KMS-11 (cell line): ENCODE results near the gene IL34.

Experiments used
- H2AFZ ChIP-seq: fragments of 200-600 bp; sonication (generic); 2 replicates; pipeline ENCODE4 v1.6.1; 2016; ENCODE audit warnings: antibody characterized with exemption, mixed run types, low read depth
- H3K27ac ChIP-seq: fragments of 200-600 bp; sonication (generic); 2 replicates; pipeline ENCODE4 v1.6.1; 2016; ENCODE audit warnings: mild to moderate bottlenecking, mixed run types
- H3K27me3 ChIP-seq: fragments of 200-600 bp; sonication (generic); 2 replicates; pipeline ENCODE4 v1.6.1; 2017; ENCODE audit warnings: mild to moderate bottlenecking, low read depth, mixed run types, moderate library complexity; ENCODE audit not compliant: insufficient read depth
- H3K36me3 ChIP-seq: fragments of 200-600 bp; sonication (generic); 2 replicates; pipeline ENCODE4 v1.6.1; 2017; ENCODE audit warnings: mild to moderate bottlenecking, mixed run types; ENCODE audit not compliant: insufficient read depth
- H3K4me1 ChIP-seq: fragments of 200-600 bp; sonication (generic); 2 replicates; pipeline ENCODE4 v1.6.1; 2016; ENCODE audit warnings: mild to moderate bottlenecking, low read depth, mixed run types; ENCODE audit not compliant: poor library complexity, severe bottlenecking
- H3K4me2 ChIP-seq: fragments of 200-600 bp; sonication (generic); 2 replicates; pipeline ENCODE4 v1.7.0; 2016; ENCODE audit warnings: mild to moderate bottlenecking, mixed run types
- H3K4me3 ChIP-seq: fragments of 200-600 bp; sonication (generic); IDR thresholded peaks from 2 replicates; pipeline ENCODE4 v1.6.1; 2017; ENCODE audit warnings: low read depth, low read length, mixed read lengths; ENCODE audit not compliant: insufficient read depth
- H3K79me2 ChIP-seq: fragments of 200-600 bp; sonication (generic); 2 replicates; pipeline ENCODE4 v1.6.1; 2016; ENCODE audit warnings: low read depth, mixed run types; ENCODE audit not compliant: insufficient read depth
- H3K9ac ChIP-seq: fragments of 200-600 bp; sonication (generic); 2 replicates; pipeline ENCODE4 v1.6.1; 2016; ENCODE audit warnings: mild to moderate bottlenecking, mixed run types
- H4K20me1 ChIP-seq: fragments of 200-600 bp; sonication (generic); 2 replicates; pipeline ENCODE4 v1.6.1; 2016; ENCODE audit warnings: mild to moderate bottlenecking, mixed run types; ENCODE audit not compliant: insufficient read depth
- CTCF ChIP-seq: fragments of 200-600 bp; sonication (generic); conservative IDR thresholded peaks from 2 replicates; pipeline ENCODE4 v1.6.1; 2017; ENCODE audit warnings: low read depth, mild to moderate bottlenecking, antibody characterized with exemption, low read length, moderate library complexity, mixed read lengths

IL34 gene

GRCh38 chr16:70692873-70693671 lies 46.7 kb downstream of the IL34 start:
- H3K27me3 ChIP-seq, result no peaks in the 10 kb centered on the region
- H2AFZ ChIP-seq, result no peak overlapping the region
- H4K20me1 ChIP-seq, result no peaks in the 10 kb centered on the region
- no peak overlapping the region for H3K4me2 ChIP-seq
- H3K79me2 ChIP-seq, result no peaks in the 10 kb centered on the region
- H3K4me3 ChIP-seq, result no peak overlapping the region
- no peak overlapping the region for H3K9ac ChIP-seq
- no peak overlapping the region for H3K27ac ChIP-seq
- H3K4me1 ChIP-seq, result peaks cover 9% of the 10 kb centered on the region
- no peak for TF ChIP-seq CTCF
- H3K36me3 ChIP-seq, result no peaks in the 10 kb centered on the region

- no peak for TF ChIP-seq CTCF
- Histone ChIP-seq H3K36me3 (no peaks in the 10 kb centered on the region), H3K4me3 (no peak overlapping the region), H3K4me2 (no peak overlapping the region), H3K27me3 (no peaks in the 10 kb centered on the region), H3K4me1 (peaks cover 9% of the 10 kb centered on the region), H3K79me2 (no peaks in the 10 kb centered on the region), H3K9ac (no peak overlapping the region), H3K27ac (no peak overlapping the region), H2AFZ (no peak overlapping the region), H4K20me1 (no peaks in the 10 kb centered on the region)
Observed at GRCh38 chr16:70694088-70694867, 47.9 kb downstream of the IL34 start.

- no peak for TF ChIP-seq CTCF
Observed at GRCh38 chr16:70694868-70695218, 48.5 kb downstream of the IL34 start.

GRCh38 chr16:70695331-70696070 lies 49.1 kb downstream of the IL34 start:
- Histone ChIP-seq H4K20me1 (no peaks in the 10 kb centered on the region), H2AFZ (no peak overlapping the region), H3K79me2 (no peaks in the 10 kb centered on the region), H3K4me2 (no peak overlapping the region), H3K27ac (no peak overlapping the region), H3K27me3 (no peaks in the 10 kb centered on the region), H3K36me3 (no peaks in the 10 kb centered on the region), H3K4me3 (no peak overlapping the region), H3K4me1 (peaks cover 9% of the 10 kb centered on the region), H3K9ac (no peak overlapping the region)
- TF ChIP-seq CTCF, result no peak

More at GRCh38 chr16:70694868-70695218, 48.5 kb downstream of the IL34 start:
- Histone ChIP-seq H2AFZ (no peak overlapping the region), H3K4me2 (no peak overlapping the region), H3K9ac (no peak overlapping the region), H4K20me1 (no peaks in the 10 kb centered on the region), H3K27ac (no peak overlapping the region), H3K27me3 (no peaks in the 10 kb centered on the region), H3K36me3 (no peaks in the 10 kb centered on the region), H3K4me3 (no peak overlapping the region), H3K4me1 (peaks cover 9% of the 10 kb centered on the region), H3K79me2 (no peaks in the 10 kb centered on the region)
